ENCODE results near the gene MYO3B.

MYO3B gene

GRCh38 chr2:170161516-170162270 lies 16.3 kb upstream of the MYO3B start:
- no peak for DNase-seq

- DNase-seq: no peak
Observed at GRCh38 chr2:170162271-170162632, 15.7 kb upstream of the MYO3B start.

- DNase-seq: no peak
Observed at GRCh38 chr2:170163411-170164065, 14.4 kb upstream of the MYO3B start.

- no peak for DNase-seq
Observed at GRCh38 chr2:170165129-170165528, 12.8 kb upstream of the MYO3B start.

- DNase-seq: no peak
Observed at GRCh38 chr2:170166735-170167134, 11.2 kb upstream of the MYO3B start.

- DNase-seq: no peak
Observed at GRCh38 chr2:170170281-170171040, 7.5 kb upstream of the MYO3B start.

- DNase-seq: no peak
Observed at GRCh38 chr2:170176212-170176611, 1.7 kb upstream of the MYO3B start.

GRCh38 chr2:170180031-170180566 lies 2.2 kb downstream of the MYO3B start:
- DNase-seq: no peak

GRCh38 chr2:170181602-170182001 lies 3.7 kb downstream of the MYO3B start:
- DNase-seq: no peak

GRCh38 chr2:170185319-170185718 lies 7.4 kb downstream of the MYO3B start:
- no peak for DNase-seq

GRCh38 chr2:170189757-170190156 lies 11.8 kb downstream of the MYO3B start:
- no peak for DNase-seq

GRCh38 chr2:170190172-170190571 lies 12.2 kb downstream of the MYO3B start:
- DNase-seq: no peak

- DNase-seq: no peak
Observed at GRCh38 chr2:170191166-170191866, 13.4 kb downstream of the MYO3B start.

GRCh38 chr2:170196963-170197362 lies 19.0 kb downstream of the MYO3B start:
- no peak for DNase-seq

GRCh38 chr2:170201275-170201674 lies 23.3 kb downstream of the MYO3B start:
- no peak for DNase-seq

- no peak for DNase-seq
Observed at GRCh38 chr2:170201734-170202393, 23.9 kb downstream of the MYO3B start.

GRCh38 chr2:170202437-170202836 lies 24.5 kb downstream of the MYO3B start:
- no peak for DNase-seq

GRCh38 chr2:170204298-170204951 lies 26.5 kb downstream of the MYO3B start:
- DNase-seq: no peak

GRCh38 chr2:170206246-170206645 lies 28.3 kb downstream of the MYO3B start:
- DNase-seq: no peak

GRCh38 chr2:170206805-170207407 lies 29.0 kb downstream of the MYO3B start:
- no peak for DNase-seq

GRCh38 chr2:170207901-170208300 lies 30.0 kb downstream of the MYO3B start:
- no peak for DNase-seq
